SK-N-DZ (cell line): ENCODE data around the gene COL15A1.
"Not testable (repeated sequence)": the region's sequence is repeated elsewhere in the genome, so short reads cannot be mapped to it uniquely, and the experiment has no call there.

ENCODE experiments used
- DNase-seq: peaks from one replicate; pipeline ENCODE4 v3.0.0-alpha.2; 2015; ENCODE audit warnings: low spot score

Gene COL15A1

DNA sequence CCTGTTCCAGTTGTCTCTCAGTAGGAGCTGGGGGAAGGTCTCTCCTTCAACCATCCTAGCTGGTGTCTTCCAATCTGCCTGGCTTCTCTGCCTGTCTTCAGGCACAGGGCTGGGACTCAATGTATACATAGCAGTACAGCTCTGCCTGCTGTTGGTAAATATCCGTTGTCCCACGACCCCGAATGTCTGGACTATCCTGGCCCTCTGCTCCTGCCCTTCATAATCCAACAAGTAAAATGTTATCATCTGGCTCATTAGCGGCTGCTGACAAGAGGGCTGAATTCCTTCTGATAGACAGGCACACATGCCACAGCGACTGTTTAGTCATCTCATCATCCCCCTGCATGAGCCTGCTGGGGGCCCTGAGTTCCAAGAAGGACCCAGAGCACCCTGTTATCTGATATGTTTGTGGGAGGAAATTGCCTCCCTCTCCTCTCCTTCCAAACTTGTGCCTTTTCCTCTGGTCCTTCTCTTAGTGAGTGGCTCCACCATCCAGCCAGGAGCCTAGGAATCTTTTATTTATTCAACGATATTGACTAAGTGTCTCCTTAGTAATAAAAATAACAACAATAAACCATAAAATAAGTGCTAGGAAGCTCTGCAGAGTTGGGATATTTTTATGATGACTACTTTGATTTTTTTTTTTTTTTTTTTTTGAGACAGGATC is 131.7 kb downstream of the COL15A1 start:
- DNase-seq = no peak

DNA sequence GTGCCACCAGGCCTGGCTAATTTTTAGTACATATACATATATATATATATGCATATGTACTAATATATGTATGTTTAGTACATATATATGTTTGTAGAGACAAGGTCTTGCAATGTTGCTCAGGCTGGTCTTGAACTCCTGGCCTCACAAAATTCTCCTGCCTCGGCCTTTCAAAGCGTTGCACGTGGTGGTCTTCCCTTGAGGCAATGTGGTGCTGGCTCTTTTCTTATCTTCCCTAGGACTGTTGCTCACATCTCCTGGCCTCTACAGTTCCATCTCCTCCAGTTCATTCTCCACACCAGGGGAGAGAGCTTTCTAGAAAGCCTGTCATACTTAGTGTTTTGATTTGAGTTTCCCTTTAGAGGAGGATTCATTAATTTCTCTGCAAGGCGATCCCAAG is 132.3 kb downstream of the COL15A1 start:
- DNase-seq = no peak

DNA sequence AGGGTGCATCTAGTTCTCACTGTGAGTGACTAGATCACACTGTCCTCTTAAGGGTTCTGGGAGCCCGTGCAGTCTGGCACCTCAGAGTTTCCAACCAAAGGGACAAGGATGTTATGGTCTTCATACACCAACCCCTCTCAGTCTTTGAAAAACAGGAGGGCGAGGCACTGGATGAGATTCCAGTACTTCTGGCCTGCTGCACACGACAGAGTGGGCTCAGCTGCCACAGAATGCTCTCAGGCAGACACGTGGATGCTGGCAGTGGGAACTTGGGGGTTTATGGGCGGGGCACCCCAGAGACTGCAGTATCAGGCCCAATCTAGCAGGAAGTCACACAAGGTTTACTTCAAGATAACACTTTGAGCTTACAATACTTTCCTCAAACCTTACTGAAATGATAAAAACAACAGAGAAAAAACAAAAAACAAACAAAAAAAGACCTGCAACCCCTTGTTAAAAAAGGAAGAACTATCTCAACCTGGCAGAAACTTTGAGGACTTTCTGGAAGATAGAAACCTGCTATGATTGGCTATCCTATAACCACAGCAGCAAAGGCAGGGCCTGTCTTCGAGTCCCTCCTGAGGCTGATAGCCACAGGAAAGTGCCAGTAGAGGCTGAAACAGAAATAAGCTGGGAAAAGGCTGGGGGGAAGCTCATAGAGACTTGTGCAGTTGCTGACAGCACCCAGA is 132.9 kb downstream of the COL15A1 start:
- no peak for DNase-seq

DNA sequence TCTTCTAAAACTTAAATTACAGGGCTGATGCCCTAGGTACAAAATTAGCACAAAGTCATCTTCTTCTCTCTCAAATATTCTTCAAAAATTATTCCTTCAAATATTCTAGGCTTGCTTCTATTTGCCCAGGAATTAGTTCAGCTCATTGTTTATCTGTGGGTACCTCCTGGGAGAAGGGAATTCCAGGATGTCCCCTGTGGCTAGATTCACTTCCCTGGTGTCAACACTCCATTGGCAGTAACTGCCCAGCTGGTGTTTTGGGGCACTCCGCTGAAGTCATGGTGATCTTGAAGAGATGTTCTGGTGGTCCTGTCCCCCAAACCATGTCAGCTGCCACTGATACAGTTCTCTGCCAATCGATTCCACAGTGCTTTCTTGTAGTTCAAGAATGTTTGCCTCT is 135.0 kb downstream of the COL15A1 start:
- DNase-seq = no peak

DNA sequence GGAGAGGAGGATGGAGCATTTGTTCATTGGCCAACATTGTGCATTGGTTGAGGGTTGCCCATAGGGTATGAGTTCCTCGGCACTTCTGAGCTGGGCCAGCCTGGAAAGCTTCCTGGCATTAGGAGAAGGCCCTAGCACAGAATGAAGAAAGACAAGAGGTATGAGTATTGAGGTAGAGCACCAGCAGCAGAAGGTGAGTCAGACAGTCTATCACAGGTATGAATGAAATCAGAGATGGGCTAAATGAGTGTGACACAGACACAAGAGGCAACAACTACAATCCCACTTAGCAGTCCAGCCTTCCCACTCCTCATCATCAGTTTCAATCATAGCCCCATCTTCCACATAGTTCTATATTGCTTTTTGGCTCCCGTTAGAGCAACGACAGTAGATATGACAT is 135.8 kb downstream of the COL15A1 start:
- DNase-seq = no peak

DNA sequence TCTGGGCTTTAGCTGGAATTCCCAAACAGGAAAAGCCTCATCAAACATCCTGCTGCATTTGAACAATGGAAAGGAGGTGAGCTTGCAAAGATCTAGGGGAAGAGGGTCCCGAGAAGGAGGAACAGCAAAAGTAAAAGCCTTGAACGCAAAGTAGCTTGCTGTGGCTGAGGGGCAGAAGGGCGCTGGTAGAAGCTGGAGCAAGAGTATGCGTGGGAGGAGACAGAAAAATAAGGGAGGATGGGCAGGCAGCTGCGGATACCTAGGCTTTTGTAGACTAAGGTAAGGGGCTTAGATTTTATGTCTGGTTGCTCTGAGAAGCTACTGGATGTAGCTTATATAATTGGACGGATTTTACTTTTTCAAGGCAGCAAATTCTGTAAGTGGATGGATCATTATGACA is 139.3 kb downstream of the COL15A1 start:
- DNase-seq = no peak

DNA sequence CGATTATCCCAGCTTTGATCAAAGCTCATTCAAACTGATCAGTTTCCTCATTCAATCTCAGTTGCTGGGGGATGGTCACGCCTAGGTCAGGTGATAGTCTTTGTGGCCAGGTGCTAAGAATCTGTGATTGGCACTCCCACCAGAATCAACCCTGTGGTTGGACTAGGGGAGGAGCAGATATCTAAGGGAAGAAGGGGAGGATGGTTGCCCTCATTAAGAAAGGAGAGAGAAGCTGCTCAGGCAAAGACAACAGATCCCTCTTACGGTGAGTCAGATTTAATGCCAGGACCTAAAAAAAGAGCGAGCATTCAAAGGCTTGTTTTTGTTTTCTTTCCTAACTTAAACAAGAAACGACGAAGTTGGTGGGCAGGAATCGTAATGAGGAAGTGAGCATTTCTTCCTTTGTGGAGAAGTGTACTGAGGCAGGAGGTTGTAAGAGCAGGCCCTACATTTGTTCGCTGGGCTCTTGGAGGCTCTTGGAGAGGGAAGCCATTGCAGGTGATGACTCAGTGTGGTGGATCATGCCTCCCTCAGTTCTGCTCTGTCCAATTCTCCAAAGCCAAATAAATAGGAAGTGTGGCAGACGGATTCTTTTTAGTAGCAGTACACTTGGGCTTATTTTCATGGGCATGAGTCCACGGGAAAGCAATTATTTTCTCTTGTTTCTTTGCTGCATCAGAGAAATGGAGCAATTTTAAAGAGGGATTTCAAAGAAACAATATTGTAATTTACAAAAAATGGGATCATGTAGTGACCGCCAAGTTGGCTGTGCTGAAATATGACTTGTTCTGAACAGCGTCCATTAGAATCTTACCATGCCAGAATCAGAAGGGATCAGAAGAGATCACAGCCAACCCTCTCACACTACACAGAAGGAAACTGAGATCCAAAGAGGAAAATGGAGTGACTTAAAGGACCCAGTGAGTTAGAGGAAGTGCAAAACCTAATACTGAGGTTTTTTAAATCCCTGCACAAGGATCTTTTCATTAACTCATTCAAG is 142.5 kb downstream of the COL15A1 start:
- no peak for DNase-seq

DNA sequence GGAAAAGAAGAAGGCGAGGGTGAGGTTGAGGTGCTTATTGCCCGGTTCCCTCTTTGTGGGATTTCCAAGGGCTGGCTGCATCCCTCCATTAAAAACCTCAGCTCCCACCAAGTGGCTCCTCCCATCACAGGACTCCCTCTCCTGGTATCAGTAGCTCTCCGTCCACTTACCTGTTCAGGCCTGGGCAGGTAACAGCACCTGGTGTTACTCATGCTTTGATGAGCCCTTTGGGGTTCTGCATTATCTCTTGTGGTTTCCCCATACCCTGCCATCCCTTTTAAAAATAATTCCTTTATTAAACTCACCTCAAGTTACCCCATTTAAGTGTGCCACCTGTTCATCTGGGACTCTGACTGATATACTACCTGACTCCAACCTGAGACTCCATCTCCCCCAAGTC is 143.8 kb downstream of the COL15A1 start:
- DNase-seq = no peak

DNA sequence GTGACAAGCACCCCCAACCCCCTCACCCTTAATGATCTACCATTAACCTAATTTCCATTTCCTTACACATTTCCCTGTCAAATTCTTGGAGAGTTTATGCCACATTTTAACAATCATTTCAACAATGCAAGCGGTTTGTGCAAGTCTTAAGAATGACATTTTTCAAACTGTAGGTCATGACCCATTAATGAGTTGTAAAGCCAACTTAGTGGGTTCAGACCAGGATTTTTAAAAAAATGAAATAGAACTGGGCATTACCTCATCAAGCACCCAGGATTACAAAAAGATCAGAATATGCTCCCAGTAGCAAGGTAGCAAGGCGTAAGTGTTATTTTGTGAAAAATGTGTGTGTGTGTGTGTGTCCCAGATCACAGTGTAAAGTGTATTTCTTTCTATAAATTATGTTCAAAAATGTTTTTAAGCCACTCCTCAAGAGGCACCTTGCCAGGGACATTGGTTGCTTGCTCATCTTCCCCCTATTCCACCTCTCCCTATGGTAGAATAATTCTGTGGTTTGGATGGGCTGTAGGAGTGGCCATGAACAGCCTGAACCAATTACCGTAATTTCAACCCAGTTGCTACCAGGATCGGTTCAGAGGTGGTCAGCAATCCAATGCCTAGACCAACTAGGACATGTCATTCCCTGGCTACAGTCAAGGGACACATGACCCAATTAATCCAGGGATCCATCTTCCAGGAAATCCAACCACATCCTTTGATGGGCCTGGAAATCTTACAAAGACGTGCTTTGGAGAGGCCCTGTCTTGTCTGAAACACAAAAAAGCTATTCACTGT is 146.8 kb downstream of the COL15A1 start:
- DNase-seq = no peak

DNA sequence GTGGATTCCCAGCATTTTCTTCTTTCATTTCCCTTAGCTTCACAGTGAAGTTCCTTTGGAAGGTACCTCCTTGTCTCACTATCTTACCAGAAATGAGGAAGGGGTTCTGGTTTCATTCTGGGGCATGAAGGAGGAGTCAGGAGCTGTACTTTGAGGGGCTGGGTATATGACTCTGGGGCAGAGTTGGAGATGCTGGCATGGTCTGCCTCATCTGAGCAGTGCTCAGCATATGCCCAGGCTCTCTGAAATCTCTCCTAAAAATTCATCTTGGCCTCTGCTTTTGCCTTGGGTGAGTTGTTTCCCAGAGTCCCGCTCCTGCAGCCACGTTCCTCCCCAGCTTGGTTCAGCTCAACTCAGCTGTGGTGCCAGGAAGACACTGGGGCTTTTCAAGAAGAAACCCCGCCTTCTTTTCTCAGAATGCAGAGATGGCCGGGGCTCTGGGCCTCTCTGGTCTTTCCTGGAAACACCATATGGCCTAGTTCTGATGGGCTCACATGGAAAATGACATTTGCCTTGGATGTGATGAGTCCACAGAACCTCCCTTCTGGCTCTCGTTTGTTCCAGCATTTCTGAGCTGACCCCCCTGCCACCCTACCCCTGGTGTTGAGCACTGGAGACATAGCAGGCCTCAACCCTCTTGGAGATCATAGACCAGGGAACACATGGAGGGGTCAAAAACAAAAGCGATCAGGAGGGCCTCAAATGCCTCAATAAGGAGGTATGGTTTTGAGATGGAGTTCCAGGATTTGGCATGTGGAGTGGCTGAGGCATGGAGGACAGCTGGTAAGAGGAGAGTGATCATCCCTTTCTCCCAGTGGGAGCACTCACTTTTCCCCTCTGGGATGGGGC is 149.2 kb downstream of the COL15A1 start:
- DNase-seq = no peak

DNA sequence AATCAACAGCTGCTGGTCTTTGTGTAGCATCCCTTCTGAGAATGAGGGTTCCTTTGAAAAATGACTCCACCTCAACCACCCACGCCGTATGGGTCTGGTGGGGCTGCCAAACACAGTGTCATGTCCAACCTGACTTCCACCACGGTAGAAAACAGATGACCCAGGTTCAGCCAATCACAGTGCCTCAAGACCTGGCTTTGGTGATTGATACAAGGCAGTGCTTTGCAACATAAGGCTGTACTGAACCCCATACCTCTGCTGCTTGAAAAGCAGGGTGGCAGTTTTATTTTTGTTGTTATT is 149.7 kb downstream of the COL15A1 start:
- no peak for DNase-seq

DNA sequence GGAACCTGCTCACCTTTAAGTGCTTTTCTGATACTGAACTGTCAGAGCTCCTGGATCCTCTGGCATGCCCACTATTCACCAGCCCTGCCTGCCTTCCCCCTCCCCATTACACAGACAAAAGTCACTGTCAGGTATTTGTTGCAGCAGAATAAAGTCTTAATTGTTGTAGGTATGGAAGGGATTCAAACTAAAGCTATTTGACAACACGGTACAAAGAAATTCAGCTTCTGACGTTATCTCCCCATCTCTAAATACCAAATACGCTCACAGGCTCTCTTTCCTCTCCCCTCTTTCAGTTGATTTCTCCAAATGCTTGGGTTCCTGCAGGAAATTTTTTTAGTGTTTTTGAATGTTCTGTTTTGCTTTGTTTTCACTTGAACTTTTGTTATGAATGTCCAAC is 151.9 kb downstream of the COL15A1 start:
- no peak for DNase-seq

DNA sequence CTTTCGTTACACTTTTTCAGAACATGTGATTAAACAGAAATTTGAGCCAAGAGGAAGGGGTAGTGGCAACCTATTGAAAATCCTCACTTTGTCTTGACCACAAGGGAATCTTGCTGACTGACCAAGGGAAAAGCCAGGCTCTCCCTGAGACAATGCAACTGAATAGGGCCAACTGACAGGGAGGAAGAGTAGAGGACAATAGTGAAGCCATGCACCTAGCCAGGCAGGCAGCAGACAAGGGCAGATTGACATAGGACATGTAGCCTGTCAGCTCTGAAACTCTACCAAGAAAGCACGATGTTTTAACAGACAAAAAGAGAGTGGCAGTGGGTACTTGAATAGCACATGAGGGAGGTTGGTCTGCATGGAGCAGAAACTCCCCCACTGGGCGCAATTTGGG is 152.7 kb downstream of the COL15A1 start:
- DNase-seq = no peak

DNA sequence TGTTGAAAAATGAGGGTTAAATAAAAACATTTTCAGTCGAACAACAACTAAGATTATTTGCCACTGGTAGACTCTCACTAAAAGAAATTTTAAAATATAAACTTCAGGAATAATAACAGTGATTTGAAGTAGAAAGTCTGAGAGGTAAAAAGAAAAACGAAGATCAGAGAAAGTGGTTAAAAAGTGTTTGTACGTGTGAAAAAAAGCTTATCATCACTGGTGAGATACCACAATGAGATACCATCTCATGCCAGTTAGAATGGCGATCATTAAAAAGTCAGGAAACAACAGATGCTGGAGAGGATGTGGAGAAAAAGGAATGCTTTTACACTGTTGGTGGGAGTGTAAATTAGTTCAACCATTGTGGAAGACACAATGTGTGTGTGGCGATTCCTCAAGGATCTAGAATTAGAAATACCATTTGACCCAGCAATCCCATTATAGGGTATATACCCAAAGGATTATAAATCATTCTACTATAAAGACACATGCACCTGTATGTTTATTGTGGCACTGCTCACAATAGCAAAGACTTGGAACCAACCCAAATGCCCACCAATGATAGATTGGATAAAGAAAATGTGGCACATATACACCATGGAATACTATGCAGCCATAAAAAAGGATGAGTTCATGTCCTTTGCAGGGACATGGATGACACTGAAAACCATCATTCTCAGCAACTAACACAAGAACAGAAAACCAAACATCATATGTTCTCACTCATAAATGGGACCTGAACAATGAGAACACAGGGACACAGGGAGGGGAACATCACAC is 156.3 kb downstream of the COL15A1 start:
- not testable (repeated sequence) for DNase-seq

DNA sequence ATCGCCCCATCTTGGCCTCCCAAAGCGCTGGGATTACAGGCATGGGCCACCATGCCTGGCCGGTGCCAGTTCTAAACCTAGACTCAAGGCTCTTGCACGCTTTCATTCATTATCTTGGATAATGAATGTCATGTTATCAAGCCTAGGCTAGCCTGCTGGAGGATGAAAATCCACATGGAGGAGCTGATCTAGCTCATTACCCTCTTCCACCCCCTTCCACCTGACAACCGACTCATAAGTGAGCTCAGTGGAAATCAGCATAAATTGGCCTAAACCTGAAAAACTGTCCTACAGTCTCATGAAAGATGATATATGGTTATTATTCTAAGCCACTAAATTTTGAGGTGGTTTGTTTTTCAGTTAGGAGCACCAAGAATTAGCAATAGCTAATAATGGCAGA is 157.6 kb downstream of the COL15A1 start:
- no peak for DNase-seq

DNA sequence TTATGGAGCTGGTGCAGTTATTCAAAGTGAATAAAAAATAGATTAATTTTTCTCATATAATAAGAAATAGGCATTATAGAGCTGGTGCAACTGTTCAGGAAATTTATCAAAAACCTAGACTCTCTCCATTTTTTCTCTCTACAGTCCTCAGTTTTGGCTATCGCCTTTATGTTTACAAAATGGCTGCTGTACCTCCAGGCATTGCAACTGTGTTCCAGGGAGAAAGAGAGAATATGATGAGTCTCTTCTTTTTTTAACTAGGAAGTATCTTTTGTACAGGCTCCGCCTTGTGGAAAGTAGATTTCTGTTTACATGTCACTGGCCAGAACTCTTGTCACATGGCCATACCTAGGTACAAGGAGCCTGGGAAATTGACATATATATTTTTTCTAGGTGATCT is 158.1 kb downstream of the COL15A1 start:
- no peak for DNase-seq

DNA sequence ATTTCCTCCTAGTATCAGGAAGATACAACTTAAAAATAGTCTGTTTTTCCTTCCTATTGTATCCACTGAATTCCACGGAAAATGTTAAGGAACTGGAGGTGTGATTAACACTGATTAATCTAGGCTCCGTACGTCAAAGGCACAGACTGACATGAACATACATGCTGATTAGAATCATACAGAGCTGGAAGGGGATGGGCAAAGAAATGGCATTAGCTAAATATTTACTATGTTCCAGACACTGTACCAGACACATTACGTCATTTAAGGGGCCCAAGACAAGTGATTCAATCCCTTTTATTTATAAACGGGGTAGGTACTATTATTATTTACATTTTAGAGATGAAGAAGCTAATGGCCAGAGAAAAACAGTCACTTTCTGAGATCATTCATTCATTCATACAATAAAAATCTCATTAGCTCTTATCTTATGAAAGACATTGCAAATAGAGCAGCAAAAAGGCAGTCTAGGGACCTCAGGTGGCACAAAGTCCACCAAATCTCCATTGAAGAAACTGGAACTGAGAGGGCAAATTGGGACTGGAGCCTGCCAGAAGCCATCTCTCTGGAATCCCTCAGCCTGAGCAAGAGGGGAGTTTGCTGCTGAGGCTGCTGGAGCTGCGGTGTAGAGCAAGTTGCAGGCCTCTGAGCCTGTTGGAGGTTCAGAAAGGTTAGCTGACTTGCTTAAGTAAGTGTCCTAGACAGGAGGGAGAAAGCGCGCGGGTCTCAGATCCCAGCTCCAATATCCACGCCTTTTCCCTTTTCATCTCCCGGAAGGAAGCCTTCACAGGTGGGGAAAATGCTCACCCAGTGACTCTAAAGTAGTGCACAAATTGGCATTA is 159.6 kb downstream of the COL15A1 start:
- peak; percentile 24 for DNase-seq

DNA sequence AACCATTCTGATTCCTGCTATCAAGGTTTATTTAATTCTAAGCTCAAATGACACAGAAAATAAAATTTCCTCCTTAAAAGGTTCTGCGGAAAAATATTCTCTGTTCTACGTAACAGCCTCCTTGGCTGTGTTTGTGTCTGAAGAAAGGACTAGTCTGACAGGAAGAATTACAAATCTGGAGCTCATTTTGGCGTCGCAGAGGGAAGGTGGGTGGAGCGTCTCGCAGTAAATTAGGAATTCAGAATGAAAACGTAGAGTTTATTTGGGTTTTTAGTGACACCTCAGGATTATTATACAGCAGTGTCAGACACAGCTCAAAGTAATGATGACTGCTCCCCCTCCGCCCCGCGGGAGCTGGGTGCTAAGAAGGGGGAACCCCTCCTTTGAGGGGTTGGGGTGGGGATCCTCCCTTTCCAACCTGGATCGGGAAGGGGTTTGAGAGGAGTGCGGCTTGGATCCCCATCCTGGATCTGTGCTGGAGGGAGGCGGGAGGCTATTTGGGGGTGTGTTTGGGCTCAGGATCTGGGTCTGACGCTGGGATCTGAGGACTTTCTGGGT is 160.3 kb downstream of the COL15A1 start:
- peak; percentile 2 for DNase-seq
